CD4-positive, alpha-beta T cell treated with Interferon gamma for 1 hour (primary cell): ENCODE measurements around the gene ABCE1.
"Not testable (repeated sequence)": the region's sequence is repeated elsewhere in the genome, so short reads cannot be mapped to it uniquely, and the experiment has no call there.

ENCODE experiments used
- DNase-seq: peaks from one replicate; pipeline ENCODE4 v3.0.0-alpha.2; 2020

ABCE1 gene

DNA sequence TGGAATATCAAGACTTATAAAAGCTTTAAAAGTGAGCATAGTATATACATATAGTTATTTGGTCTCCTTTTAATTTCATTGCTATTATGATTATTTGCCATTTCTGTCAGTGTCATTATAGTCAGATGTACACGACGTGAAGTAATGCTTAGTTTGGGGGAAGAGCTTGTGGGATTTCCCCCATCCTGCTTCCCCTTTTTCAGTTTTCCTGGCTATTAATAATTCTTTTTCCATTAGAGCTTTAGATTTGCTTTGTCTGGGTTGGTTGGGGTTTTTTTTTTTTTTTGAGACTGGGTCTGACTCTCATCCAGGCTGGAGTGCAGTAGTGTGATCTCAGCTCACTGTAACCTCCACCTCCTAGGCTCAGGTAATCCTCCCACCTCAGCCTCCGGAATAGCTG lies 5.4 kb downstream of the ABCE1 start:
- DNase-seq: no peak

DNA sequence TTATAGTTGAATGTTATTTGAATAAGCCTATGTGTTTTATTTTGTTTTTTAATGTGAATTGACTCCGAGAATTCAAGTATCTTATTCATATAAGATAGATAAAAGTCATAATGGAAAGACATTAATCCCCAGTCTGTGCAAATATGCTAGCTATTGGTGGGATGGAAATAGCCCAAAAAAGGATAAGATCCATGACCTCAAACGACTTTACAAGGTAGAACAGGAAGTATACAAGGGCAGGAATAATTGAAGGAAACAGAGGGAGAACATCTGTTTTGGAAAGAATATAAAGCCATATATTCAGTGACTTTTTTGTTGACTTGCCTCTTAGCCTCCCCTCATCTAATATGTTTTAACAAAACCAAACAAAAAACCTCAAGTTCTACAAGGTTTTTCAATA lies 9.0 kb downstream of the ABCE1 start:
- no peak for DNase-seq

DNA sequence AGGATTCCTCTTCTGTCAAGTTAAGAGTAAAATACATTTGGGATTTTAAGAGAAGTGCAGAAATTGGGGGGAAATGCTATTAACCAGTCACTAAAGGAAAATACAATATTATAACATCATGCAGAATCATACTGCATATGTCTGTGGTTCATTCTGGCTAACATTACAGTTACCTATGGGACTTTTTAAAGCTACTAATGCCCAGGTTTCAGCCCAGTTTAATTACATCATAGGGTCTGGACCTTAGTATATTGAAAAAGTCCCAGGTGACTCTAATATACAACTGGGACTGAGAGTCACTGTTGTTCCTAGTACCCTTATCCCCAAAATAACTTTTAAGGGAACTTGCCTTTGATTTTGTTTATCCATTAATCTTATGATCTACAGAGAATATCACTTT lies 10.0 kb downstream of the ABCE1 start:
- no peak for DNase-seq

DNA sequence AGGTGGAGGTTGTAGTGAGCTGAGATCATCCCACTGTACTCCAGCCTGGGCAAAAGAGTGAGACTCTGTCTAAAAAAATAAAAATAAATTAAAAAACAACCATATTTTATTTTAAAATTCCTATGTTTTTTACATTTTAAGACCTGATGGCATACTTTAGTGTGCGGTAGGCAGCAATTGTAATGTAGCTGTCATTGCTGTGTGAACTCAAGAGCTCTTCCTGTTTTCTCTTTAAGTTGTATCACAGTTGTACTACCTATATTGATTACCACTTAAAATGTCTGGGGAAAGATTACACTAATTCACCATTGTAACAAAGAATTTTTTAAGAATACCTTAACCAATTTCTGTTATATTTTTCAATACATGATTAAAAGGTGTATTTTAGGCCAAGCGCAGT lies 27.3 kb downstream of the ABCE1 start:
- no peak for DNase-seq

DNA sequence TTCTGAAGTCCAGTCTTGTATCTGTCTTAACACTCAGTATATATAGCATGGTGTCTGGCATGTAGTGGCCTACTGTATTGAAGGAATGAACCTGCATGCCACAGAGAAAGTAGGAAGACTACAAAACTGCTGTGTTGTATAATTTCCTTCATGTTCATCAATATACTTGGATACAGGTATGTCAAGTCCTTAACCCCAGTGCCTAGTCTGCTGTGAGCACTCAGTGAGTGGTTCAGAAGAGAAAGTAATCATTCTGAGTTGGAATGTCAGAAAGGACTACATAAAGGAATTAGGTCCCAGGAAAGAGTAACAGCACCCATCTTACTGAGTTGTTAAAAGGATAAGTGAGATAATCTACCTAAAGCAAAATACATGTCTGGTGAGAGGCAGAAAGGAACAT lies 32.0 kb downstream of the ABCE1 start:
- DNase-seq: no peak

DNA sequence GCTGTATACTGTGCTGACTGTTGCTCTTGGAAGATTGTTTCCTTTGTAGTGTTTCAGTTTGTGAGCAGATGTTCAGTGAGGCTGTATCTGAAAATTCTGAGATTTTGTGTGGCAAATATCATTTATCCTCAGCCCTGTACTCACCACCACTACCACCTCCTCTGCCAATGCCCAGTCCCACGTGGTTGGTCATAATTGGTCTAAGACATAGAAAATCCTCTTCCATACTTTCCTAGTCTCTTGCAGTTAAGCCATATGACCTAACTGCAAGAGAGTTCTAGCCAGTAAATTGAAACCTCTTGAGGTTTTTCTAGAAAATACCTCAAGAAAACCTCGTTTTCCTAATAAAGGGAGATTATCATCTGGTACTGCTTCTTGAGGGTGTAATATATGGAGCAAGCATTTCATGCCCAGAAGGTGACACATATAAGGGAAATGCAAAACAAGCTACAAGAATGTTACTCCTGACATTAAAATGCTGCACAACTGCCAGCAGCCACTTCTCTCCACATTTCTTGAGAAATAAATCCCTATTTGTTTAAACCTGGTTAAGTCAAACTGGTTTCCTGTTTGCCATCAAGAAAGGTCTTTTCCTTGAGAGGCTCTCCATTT lies 32.8 kb downstream of the ABCE1 start:
- DNase-seq: no peak

DNA sequence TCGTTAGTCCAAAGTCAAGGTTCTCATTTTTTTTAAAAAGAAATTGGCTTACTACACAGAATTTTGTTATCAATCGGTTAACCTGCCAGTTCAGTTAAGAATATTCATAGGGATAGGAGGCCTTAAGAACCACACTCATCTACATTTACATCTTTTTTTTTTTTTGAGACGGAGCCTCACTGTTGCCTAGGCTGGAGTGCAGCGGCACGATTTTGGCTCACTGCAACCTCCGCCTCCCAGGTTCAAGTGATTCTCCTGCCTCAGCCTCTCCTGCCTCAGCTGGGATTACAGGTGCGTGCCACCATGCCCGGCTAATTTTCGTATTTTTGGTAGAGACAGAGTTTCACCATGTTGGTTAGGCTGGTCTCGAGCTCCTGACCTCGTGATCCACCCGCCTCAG lies 33.7 kb downstream of the ABCE1 start:
- DNase-seq: no peak

DNA sequence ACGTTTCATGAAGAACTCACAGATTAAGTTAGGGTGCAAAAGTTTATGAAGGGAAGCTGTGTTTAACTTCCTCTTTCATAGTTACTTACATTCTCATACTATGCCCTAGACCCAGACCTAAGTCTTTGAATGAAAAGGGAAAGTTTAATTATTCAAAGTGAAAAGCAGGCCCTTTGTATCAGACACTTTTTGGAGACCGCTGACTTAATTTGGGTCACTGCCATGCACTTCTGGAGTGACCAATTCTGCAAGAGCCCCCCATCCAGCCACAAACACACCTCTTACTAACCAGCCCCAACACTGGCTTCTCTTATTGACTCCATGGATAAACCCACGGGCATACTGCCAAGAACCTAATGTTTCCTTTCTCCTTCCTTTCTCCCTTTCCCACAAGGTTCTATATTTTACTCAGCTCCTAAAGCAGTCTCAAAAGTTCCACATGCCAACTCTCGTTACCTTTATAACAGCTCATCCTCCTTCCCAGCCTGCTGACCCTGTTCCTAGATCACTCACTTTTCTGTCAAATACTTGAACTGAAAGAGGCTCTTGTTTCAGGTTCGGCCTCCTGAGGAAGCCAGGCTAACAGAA lies 34.5 kb downstream of the ABCE1 start:
- DNase-seq: no peak

DNA sequence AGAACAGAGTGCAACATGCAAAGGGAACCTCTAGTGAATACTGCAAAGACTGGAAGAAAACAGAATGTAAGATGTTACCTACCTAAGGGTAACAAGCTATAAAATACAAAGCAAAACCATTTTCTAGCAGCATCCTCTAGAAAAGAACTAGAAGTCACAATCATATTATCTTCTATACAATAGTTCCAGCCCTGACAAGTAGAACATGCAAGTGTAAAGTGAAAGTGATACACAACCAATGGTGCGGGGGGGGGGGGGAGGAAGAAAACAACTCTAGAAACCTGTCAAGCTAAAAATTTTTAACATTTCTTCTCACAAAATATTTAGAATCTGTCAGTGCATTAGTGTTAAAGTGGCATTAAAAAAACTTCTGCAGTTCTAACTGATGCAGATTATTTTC lies 38.1 kb downstream of the ABCE1 start:
- not testable (repeated sequence) for DNase-seq

DNA sequence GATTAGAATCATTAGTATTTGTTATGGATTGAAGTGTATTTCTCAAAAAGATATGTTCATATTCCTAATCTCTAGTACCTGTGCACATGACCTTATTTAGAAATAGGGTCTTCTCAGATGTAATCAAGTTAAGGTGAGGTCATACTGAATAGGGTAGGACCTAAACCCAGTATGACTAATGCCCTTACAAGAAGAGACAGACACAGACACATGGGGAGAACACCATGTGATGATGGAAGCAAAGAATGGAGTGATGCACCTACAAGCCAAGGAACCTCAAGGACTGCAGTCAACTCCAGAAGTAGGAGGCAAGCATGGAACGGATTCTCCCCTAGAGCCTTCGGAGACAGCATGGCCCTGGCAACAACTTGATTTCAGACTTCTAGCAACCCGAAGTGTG lies 50.9 kb downstream of the ABCE1 start:
- no peak for DNase-seq

DNA sequence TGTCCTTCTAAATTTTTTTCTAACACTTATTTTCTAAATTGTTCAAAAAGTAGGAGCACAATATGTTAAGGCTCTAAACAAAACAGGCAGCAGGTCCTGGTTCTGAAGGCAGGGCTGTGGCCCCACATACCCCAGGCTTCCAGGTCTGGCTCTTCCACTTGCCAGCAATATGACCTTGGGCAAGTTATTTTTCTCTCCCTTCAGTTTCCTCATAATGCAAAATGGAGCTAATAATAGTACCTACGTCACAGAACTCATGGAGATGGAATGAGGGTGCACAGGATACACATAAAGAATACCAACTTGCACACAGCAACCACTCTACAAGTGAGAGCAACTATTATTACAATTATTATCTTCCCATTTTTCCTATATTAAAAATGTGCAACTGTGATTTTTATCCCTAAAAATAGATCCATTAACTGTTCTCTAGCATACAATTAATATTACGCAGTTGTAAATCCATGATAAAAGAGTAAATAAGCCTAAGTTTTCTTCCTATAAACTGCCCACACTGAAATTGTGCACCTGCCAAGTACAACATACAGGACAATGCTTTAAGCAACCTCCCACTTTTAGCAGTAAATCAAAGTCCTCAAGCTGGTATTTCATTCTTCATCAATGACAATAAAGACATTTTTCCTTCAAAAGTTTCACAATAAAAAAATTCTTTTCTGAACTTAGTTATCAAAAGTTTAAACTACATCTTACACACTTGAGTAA lies 55.2 kb downstream of the ABCE1 start:
- DNase-seq: no peak

DNA sequence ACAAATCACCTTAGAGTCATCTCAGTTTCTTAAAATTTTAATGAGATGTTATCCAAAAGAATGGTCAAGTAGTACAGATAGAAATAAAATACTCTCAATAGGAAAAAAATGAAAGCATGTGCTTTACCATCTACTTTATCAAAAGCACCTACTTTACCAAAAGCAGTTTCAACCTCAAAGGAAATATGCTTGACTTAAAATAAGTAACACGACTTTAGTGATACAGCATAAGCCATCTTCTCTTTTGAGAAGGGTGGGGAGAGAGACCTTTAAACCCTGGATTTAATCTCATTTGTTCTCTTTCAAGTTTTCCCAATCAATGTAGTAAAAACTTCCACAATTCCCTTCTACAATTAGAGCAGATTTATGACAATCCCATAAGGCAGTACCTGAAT lies 55.8 kb downstream of the ABCE1 start:
- DNase-seq: no peak

DNA sequence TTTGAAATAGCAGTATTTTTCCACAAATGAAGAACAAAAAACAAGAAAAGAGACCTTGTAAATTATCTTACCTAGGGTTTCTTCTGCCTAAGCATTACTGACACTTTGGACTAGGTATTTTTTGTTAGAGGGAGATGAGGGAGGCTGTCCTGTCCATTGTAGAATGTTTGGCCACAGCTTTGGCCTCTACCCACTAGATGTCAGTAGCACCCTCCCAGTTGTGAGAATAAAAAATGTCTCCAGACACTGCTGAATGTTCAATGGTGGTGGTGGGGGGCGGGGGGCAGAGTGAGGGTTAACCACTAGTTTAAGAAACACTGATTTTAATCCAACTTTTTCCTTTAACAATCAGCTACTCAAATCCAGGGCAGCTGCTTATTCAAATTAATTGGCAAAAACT lies 56.5 kb downstream of the ABCE1 start:
- no peak for DNase-seq

DNA sequence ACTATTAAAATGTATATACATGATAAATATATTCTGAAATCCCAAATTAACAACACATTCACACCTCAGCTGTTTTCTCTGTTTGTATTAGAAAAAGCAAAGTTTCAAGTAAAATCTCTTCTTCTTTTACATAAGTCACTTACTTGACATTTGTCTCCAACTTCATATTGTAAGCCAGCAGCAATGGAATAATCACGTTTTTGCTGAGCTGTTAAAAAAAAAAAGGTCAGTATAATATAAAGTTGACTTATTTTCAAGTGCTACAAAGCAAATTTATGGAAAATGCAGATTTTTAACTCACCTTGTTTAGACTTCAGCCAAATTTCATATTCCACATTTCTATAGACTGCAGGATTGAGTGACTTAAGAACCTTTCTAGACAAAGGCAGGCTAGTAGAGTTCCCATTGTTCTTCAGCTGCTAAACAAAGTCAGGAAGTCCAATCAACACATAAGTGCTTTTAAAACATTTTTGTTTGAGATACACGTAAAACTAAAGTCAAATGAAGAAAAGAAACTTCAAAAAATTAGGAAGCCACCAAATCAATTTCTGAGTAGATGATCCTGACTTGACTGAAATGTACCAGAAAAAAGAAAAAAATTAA lies 57.3 kb downstream of the ABCE1 start:
- DNase-seq: no peak

DNA sequence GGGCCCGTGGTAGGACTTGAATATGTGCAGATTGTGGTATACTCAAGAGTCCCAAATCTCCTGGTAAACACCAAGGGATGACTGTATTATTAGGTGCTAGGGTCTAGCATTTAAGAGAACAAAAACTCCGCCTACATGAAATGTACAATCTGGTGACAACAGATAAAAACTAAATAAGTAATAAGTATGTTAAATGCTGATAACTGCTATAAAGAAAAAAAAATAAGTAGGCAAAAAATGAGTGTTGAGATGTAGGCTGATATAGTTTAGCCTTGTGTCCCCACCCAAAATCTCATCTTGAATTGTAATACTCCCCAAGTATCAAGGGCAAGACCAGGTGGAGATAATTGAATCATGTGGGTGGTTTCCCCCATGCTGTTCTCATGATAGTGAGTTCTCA lies 58.9 kb downstream of the ABCE1 start:
- DNase-seq: no peak

DNA sequence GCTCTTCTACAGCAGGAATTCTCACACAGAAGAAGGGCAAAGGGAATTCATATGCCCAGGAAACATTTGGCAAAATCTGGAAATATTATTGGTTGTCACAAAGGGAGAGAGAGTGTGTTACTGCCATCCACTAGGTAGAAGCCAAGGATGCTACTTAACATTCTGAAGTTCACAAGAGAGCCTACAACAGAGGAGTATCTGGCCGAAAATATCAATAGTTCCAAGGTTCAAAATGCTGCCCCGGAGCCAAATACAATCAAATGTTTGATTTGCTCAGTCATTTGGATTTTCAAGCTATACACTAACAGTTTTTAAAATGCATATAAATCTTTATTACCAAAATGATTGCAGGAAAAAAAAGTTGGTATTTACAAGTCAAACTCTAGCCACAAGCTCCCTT lies 63.4 kb downstream of the ABCE1 start:
- DNase-seq: no peak

DNA sequence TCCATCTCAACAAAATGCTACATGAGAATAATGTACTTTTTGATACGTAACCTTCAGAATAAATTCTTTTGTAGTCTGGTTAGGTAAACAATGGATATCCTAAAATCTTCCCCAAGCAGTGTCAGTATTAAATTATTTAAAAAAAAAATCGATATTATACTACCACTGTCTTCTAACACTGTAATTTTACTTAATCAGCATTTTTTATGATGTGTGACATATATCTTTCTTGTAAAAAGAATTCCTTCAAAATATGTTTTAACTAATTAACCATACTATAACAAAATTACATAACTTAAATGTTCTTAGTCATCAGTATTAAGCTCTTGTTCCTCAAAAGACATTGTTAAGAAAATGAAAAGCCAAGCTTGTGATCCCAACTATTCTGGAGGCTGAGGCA lies 69.8 kb downstream of the ABCE1 start:
- DNase-seq: no peak

DNA sequence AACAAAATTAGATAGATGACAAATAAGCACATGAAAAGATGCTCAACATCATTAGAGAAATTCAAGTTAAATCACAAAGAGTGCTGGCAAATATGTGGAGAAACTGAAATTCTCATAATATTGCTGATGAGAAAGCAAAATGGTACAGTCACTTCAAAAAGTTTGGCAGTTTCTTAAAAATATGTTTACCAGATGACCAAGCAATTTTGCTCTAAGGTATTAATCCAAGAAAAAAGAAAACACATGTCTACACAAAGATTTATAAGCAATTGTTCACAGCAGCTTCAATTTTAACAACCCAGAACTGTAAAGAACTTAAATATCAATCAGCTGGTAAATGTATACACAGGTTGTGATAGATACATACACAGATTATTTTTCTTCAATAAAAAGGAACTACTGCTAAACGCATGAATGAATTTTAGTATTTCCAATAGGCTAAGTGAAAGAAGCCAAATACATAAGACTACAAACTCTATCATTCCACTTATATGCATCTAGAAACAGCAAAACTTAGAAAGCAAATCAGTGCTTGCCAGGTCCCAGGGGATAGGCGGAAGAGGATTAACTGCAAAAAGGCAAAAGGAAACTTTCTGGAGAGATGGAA lies 70.6 kb downstream of the ABCE1 start:
- no peak for DNase-seq

DNA sequence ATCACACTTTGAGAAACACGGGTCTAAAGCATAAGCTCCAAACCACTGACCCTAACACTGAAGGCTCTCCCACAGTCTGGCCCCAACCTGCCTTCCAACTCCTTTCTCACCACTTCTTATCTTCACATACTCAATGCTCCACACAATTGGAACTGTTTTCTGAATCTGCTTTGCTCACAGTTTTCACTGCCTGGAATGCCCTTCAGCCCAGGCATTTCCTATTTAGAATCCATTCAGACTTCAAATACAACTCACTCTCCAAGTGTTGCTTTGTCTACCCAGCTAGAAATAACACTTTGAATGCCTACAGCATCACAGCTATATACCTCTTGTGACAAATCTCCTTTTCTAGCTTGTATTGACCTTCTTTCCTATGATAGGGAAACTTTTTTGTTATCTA lies 72.1 kb downstream of the ABCE1 start:
- no peak for DNase-seq

DNA sequence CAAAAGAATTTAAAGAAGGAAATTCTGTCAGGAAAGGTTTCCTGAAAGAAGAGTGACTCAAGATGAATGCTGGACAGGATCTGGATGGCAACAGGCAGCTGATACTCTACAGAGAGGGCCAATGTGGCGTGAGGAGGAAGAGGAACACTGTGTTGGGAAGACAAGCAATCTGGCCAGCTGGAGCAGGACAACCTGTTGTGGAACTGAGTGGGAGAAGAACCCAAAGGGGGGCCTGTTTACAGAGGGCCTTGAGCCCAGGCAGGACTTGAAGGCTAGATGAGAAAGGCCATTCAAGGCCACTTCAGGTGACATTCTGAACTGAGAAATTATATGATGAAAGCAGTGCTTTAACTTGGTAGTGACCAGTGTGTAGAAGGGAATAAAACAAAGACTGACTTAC lies 73.8 kb downstream of the ABCE1 start:
- DNase-seq: no peak

DNA sequence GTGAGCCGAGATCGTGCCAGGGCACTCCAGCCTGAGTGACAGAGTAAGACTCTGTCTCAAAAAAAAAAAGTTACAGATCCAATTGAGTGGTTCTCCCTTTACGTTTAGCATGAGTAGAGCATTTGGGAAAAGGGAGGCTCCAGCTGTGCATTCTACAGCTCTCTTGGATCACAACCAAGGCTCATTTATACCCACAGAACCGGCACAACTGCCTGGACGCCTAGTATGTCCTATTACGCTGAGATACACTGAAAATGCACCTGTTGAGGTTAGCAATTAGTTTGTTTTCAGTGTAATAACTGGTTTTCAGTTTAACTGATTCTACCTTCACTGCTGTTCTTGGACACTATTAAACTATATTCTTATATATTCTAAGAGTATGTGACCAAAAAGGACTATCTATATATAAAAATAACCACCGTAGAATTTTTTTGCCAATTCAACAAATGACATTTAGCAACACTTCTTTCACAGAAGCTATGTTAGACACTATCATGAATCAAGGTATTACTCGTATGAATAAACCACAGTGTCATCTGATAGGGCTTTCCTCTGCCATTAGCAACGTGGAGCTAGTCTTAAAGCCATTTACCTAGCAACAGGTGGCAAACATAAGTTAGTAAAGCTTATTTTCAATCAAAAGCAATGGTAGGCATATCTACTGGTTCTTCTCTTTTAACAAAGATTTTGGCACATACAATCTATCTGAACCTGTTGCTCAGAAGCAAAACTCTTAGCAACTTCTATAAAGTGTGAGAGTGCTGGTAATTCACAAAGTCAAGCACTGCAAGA lies 78.7 kb downstream of the ABCE1 start:
- DNase-seq: no peak

DNA sequence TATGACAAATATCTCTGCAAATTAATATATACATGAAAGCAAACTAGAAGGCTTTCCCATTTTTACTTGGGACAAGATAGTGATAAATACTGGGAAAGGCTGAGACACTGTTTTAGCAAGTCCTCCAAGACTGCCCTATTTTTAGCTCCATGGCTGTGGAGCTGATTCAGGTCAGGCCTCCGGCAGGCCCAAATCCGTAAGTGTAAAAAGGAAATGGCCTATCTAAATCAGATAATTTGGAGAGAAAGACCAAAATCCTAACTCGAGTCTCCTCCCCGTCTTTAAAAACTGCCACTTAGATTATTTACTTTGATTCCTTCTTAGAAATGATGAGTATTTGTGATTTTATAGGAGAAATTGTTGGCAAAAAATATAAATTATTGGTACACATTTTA lies 79.4 kb downstream of the ABCE1 start:
- no peak for DNase-seq

DNA sequence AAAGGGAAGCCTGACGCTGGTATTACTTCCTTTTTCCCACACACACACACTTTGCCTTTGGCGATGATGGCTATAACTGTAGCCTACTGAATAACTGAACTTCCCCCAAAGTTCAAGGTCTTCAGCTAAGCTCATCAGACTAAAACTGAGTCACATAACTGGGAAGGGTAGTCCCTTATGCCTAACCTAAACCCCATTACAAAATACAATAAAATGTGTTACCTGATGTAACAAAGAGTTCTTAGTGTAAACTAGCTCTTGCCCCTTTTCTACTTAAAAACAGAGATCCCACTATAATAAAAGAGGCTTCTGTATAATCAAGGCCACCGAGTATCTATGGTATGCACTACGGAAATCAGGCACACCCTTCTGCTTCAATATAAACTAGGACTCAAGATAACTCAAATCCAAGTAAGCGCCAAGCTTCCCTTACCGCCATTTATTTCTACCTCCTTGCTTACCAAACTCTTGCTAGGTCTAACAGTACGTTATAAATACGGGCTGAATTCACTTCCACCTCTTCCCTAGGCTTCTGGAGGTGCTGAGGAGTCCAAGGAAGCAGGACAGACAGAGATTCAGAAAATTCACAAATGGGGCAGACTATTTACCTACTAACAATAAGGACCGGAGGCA lies 79.9 kb downstream of the ABCE1 start:
- DNase-seq: no peak
